DMS153 treated with DMSO at 0.1 percent for 48 hours (cell line): ENCODE data around the gene PHYHIPL.

Experiments used
- DNase-seq: peaks from one replicate; lab custom pipeline; 2025; ENCODE audit not compliant: unreplicated experiment; lab: John Stamatoyannopoulos, UW

Gene PHYHIPL

DNA sequence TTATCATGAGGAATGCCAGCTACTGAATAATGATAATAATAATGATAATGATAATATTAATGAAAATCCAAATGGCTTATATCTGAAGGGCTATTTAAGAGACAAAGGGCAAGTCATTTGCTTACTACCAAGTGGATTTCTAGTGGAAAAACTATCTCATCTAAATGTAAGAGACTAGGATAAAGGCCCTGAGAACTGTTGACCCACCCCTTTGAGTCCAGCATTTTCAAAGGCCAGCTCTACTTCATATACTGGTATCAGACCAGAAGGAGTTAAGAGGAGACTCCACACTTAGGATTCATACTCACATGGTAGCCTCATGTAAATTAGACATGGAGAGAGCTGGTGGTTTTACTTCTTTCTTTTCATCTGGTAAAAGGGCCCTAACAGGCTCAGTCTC lies 76.0 kb downstream of the PHYHIPL start:
- no peak for DNase-seq

DNA sequence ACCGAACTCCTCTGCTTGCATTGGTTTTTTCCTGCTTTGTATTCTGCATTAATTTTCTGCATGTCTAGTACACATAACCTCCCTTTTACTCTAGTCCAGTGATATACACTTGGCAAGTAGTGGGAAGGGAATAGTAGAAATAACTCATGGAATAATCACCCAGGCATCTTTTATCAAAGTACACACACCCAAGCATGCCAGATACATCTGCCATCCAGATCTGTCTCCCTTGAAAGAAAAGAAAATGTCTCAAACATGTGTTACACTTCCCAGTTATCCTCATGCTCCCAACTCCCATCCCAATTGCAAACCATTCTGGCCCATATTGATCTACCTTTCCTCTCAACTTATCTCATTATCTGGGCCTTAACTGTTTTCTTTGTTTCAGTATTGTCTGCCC lies 79.0 kb downstream of the PHYHIPL start:
- DNase-seq = no peak

DNA sequence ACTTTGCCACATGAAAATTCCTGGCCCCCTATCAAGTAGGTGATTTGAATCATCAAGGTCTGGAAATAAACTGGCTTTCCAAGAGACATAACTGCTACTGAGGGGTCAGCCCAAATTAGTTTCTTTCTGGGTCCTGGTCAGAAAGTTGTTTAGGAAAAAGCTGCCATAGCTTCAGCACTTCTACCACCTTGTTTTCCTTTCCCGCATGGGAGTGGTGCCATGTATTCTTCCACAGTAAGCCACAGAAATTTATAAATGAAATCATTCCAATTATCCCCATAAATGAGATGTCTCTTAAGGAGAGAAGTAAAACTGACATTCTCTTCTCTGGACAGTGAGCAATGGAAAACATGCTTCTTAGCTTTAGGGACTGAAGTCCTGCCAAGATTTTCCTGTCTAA lies 80.8 kb downstream of the PHYHIPL start:
- DNase-seq = no peak

DNA sequence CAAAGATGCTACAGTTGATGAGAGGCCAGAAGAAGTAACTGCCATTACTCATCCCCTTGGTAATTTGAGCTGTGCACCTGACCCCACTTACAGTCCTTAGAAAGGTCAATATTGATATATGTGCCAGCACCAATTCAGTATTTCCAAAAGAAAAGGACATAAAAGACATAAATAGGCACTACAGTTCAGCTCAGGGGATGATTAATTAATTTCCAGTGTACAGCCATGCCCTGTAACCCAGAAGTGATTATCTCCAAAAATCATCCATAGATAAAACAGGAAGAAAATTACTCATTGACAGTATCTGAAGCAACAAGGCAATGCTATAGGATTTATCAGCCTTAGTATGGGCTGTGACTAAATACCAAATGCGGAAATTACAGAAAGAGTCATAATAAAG lies 82.4 kb downstream of the PHYHIPL start:
- DNase-seq = no peak

DNA sequence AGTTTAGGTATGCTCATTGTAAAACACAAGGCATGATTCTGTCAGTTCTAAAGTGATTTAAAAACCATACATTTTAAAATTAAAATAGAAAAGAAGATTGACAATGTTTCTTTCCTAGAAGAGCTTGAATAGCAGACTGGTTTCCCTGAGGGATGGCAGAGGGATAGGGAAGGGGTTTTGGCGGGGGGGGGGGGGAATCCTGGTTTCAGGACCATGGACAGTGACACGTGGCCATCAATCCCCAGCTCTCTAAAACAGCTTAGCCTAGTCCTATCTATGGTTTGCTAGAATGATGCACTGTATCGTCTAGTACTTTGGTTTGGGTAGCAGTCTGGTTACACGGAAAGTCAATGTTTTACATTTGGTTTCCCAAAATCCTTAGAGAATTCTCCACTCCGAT lies 88.7 kb downstream of the PHYHIPL start:
- DNase-seq = no peak

DNA sequence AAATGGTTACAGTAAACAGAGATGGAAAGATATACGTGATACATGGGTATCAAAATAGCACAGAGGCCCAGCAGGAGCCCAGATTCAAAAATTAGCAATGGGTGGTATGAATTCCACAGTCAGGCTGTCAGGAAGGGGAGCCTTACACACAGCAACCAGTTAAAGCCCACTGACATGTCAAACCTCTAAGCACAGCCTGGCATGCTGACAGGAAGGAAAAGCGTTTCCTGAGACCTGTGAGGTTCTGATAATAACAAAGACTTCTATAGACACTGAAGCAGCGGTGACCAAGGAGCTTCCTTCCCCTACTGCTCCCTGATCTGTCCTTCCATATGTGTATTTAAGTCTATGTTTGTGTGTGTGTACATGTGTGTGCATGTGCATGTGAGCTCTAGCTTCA lies 89.9 kb downstream of the PHYHIPL start:
- no peak for DNase-seq

DNA sequence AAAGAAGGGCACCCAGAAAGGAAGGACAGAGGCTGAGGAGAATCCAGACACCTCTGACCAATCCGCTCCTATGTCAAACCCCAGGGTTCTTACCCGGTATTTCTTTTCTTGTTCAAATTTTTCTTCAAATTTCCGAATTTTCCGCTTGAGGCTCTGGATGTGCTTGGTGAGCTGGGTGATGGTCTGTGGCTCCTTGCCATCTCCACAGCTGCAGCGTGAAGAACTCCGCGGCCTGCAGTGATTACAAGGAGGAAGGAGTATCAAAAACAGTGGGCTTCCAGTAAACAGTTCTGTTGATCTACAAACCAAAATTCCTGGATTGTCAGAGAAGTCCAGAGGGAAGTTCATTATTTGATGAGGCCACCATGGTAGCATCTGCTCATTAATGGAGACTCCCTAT lies 92.0 kb downstream of the PHYHIPL start:
- no peak for DNase-seq

DNA sequence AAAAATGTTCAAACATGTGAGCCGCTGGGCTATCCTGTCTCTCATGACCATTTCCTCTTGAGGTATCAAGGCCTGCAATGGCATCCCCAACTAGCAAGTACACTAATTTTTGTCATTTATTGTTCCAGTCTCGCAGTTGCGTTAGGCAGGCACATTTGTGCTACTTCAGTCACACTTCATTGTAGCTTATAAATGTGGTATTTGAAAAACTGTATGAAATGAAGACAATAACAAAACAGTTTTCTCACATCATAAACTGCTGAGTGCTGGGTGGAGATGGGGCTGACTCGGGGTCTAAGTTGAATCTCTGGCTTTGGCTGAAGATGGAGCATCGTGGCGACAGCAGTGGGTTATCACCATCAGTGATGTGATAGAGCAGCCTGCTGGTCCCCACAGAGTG lies 93.2 kb downstream of the PHYHIPL start:
- no peak for DNase-seq

DNA sequence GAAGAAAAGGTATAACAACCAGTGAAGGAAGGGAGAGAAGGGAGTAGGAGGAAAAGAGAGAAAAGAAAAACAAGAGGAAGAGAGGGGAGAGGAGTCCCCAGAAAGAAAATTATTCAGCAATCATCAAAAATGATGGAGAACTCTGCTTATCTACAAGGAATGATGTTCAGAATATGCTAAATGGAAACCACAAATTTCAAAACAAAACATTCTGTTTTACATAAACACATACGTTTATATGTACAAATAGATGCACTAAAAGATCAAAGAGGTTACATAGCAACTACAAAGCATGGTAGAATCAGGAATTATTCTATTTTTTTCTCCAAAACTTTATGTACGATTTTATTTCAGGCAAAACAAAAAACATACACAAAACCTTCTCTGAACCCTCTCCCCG lies 94.0 kb downstream of the PHYHIPL start:
- DNase-seq = no peak

DNA sequence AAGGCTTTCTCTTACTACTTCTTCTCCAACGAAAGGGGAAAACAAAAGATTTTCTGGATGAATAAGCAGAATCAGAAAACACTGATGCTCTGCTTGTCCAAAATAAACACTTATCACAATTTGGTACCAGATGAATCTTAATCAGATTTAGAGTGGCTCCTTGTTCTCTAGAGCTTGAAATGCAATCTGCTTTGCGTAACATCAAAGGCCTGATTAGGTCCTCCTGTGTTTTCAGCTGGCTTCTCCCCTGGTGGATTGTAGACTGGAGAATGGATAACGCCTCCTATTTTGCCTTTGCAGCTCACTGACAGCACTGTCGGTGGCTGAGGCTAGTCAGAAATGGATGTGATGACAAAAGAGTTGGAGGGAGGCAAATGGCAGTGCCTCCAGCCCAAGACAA lies 94.7 kb downstream of the PHYHIPL start:
- DNase-seq = no peak

DNA sequence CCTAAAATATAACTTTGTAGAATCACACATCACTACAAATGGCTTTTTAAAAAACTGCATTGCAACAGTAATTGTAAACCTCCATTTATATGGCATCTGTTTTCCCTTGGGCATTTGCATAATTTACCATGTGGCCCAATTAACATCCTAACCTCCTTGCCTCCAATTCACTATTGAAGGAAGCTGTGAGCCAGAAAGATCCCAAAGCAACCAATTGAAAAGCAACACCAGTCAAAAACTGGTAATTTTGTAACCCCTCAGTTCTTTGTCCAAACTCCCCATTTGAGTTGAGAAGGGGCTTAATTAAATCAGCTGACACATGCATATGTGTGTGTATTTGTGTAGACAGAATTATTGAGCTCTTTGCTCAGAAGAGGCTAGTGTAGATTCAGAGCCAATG lies 95.6 kb downstream of the PHYHIPL start:
- no peak for DNase-seq

DNA sequence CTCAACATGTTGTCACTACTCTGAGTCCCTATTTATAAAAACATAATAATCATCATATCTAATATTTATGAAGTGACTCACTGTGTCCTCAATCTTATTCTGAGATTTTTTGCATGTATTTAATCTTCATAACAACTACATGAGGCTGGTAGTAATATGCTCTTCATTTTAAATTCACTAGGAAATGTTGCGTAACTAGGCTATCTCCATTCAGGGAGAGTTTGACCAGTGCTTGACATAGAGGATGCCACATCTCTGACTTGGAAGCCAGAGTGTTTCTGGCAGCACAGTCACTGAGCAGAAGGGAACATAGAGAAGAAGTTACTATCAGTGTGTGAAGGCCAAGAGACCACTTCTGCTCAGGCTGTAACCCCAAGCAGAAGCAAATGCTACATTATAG lies 97.0 kb downstream of the PHYHIPL start:
- no peak for DNase-seq

DNA sequence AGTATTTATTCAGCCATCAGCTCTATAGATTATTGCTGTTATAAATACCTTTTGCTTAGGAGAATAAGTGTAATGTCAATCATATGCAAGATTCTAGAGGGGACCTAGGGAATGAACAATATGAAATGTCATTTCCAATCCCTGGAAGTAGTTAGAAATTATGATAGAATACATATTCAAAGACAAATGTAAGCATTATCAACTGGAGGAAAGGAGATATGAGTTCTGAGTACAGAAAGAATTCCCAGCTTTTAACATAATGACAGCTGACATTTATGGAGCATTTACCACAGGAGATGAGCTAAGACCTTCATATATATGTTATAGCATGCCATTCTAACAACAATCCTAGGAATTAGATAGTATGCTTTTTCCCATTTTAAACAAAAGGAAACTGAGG lies 99.7 kb downstream of the PHYHIPL start:
- DNase-seq = no peak

DNA sequence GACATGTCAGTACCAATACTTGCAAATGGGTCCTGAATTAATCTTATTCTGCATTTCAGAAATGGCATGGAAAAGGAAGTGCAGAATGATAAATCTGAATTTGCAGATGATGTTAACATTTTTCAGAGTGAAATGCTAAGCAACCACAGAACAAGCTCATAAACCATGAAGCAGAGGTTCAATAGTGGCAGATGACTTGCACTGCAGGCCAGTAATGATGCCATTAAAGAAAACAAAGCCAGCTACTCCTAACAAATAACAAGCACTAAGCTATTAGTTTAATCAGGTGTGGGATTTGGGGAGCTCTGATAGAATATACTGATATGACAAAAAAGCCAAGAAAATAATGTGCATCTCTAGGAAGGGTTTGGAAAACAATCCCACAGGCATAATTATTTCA lies 100.5 kb downstream of the PHYHIPL start:
- DNase-seq = no peak

DNA sequence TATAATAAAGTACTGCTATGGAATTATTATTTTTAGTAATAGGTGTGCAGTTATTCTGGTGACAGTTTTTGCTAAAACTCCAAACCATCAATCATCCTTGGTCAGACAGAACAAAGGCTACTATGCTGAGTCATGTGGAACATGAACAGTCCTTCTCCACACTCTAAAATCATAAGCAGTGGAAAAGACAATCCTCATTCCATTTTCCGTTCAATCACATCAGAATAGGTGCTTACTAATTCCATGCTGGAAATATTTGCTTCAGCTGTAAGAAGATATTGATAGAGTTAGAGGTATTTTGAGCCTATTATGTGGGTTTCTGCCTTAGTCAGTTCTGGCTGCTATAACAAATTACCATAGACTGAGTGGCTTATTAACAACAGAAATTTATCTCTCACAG lies 103.0 kb downstream of the PHYHIPL start:
- no peak for DNase-seq

DNA sequence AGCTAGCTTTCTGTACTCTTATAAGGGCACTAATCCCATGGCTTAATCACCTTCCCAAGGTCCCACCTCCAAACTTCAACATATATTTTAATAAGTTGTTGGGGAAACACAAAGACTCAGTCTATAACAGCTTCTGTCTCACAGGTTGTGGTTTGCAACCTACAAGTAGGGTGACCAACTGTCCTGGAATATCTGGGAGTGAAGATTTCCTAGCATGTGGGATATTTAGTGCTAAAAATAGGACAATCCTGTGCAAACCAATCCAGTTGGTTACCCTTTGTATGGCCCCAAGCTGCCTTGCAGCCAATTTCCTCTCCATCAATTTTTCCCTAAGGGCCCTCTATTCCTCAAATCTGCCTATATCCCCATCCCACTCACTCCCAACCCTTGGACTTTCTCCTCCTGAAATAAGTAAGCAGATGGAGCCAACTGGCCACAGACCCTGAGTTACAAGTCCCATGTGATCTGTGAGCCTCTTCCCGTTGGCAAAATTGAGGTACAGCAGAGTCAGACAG lies 103.6 kb downstream of the PHYHIPL start:
- no peak for DNase-seq

DNA sequence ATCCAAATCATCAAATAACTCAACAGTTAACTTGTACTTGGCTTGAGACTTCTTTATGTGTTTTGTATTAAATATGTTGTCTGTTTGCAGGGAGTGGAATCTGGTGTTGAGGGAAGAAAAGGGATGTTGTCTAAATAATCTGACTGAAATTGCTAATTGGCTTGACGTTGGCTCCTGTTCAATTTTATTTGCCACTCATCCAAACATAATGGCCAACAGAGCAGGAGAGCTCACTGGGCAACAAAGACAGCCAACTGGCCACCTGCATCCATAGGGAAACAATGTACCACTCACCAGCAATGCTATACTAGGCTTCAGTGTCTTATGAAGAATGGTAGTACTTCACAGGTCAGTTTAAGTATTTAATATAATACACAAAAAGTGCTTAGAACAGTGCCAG lies 105.4 kb downstream of the PHYHIPL start:
- peak; percentile 4 for DNase-seq

DNA sequence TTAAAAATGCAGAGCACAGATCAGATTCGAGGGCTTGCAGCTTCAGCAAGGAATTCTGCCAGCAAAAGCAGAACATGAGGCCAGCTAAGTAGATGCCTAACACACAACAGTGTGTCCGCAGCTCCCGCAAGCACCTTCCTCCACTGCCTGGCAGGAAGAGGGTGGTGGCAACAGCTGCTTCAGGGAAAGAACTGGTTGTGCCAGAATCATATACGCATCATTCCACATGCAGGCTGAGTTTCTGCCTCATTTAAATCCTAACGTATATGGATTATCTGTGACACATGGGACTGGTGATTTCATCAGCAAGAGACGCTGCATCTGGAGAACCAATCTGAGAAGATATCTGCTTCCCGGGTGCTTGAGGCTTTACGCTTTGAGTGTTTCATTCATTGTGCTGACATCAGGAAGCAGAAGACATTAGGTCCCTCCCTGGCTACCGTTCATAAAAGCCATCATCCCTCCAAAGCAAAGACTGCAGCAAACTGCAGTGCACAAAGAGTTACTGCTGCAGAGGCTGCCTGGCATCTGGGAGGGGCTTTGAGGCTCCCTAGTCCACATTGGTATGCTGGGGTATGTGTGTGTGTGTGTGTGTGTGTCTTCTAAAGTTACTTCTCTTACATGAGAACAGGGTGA lies 107.1 kb downstream of the PHYHIPL start:
- peak; percentile 57 for DNase-seq

DNA sequence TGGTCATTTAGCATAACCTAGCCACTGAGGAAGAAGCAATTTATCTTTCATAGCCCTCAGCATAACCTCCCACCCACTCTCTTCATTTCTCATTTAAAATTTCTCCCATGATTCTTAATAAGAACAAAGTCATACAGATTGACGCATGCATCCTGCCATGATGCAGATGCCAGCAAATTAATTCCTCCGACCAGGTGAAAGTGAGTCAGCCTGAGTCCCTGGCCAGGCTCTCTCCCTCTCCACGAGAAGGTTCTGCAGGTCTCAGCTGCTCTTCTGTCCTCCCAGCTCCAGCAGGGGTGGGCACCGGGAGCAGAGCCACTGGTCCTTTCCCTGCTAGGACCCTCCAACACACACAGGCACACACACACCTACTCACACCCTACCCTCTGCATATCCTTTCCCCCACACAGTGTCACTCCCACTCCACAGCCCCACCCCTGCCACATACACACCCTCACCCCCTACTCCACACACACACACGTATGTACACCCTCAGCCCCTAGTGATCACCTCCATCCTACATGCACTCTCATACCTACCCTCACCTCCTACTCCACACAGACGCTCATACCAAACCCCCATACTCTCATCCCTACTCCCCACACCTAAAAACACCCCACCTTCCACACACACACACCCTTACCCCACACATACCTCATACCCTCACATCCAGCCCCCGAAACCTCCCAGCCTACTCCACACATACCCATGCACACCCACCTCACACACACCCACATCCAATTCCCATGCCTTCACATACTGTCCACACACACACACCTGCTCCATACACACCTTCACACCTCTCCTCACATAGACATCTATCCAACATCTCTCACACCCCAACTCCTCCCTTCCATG lies 107.9 kb downstream of the PHYHIPL start:
- no peak for DNase-seq

DNA sequence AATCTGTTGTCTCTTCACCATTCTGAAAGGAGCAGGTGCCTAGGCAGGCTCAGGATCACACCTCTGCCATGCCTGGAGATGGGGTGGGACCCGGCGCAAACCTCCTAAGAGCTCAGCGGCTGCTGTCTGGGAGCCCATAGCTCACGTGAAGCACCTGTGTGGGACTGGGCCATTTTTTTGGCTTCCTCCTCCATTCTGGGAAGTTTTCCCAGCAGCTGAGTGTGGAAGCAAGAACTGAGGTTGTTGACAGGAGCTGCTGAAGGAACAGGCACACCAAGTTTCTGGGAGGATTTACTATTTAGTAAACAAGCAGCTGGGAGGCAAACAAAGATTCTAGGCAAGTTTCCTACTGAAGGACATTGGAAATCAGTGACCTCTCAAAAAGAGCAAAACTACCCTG lies 108.6 kb downstream of the PHYHIPL start:
- DNase-seq = no peak

DNA sequence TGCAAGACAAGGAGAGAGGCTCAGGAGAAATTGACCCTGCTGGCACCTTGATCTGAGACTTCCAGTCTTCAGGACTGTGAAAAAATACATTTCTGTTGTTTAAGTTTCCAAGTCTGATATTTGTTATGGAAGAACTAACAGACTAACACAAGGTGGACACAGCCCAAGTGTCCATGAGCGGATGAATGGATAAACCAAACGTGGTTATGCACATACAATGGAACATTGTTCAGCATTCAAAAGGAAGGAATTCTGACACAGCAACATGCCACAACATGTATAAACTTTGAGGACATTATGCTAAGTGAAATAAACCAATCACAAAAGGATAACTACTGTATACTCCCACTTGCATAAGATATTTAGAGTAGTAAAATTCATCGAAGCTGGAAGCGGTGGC lies 109.4 kb downstream of the PHYHIPL start:
- DNase-seq = no peak

DNA sequence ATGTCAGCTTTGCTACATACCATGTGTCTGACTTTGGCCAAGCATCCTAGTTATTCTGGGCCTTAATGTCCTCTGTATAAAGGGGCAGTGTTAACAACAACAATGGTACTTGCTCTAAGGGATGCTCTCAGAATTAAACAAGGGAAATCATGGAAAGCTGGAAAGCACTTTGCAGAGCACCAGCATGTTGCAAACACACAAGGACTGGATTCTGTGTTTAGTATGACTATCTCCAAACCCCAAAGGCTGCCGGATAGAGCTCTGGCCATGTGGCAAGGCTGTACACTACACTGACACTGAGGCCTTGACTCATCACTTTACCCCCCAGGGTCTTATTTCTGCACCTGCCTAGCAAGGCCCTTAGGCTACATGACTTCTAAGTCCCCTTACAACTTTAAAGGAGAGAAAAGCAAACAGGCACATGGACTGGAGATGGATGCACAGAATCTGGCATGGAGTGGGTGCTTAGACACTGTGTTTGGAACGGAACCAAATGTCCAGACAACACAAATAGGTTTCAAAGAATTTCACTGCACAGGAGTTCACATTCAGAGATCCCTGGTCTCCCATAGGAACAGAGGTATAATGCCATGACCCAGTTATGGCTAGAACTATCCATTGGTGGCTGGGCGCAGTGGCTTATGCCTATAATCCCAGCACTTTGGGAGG lies 111.3 kb downstream of the PHYHIPL start:
- no peak for DNase-seq
